H1 (cell line): ENCODE results near the gene PPID. TPM values are rescaled to one million over a fixed set of nuclear protein-coding genes. Genes with fewer than 3 reads are reported as not detected.

Experiments
- CTCF ChIA-PET: fragments of 300-600 bp; sonication (Branson Sonifier 250); formaldehyde crosslinking; loops from one replicate; lab custom pipeline; 2021; ENCODE audit not compliant: partially characterized antibody; lab: Charles Lee
- POLR2A ChIA-PET: fragments of 300-600 bp; sonication (Branson Sonifier 250); formaldehyde crosslinking; loops from one replicate; lab custom pipeline; 2021; ENCODE audit warnings: inconsistent platforms; ENCODE audit not compliant: partially characterized antibody; lab: Charles Lee
- DNase-seq, 2 experiments: peaks; one replicate each; pipeline versions ENCODE4 v3.0.0 to v3.0.0-alpha.2; 2010 to 2022; ENCODE audit warnings: low spot score in 2 of 2, low read depth in 1 of 2, mixed read lengths in 1 of 2
- FAIRE-seq: peaks from 2 replicates; lab custom pipeline; 2011; peaks lifted over from hg19 to GRCh38; lab: Jason Lieb, UNC
- H2AFZ ChIP-seq: 2 replicates; pipeline ENCODE4 v1.8.1; 2012; ENCODE audit warnings: low read length, inconsistent platforms
- H2AK5ac ChIP-seq: 2 replicates; pipeline ENCODE4 v1.6.1; 2013; ENCODE audit warnings: low read depth, low read length
- H2BK120ac ChIP-seq: replicated peaks from 2 replicates; pipeline ENCODE3; 2013; ENCODE audit warnings: low read depth, low read length, inconsistent platforms
- H2BK12ac ChIP-seq: 2 replicates; pipeline ENCODE4 v1.6.1; 2013; ENCODE audit warnings: low read depth, low read length
- H2BK15ac ChIP-seq: 2 replicates; pipeline ENCODE4 v1.6.1; 2013; ENCODE audit warnings: low read length
- H2BK20ac ChIP-seq: 2 replicates; pipeline ENCODE4 v1.6.1; 2013; ENCODE audit warnings: low read length
- H2BK5ac ChIP-seq: 2 replicates; pipeline ENCODE4 v1.6.1; 2013; ENCODE audit warnings: low read depth, low read length
- H3K14ac ChIP-seq: 2 replicates; pipeline ENCODE4 v1.6.1; 2013; ENCODE audit warnings: inconsistent platforms; ENCODE audit not compliant: insufficient read length
- H3K18ac ChIP-seq: 2 replicates; pipeline ENCODE4 v1.6.1; 2013; ENCODE audit warnings: low read length; ENCODE audit errors: extremely low read depth
- H3K23ac ChIP-seq: 2 replicates; pipeline ENCODE4 v1.6.1; 2013; ENCODE audit warnings: inconsistent platforms; ENCODE audit not compliant: insufficient read length
- H3K23me2 ChIP-seq: 2 replicates; pipeline ENCODE4 v1.6.1; 2013; ENCODE audit warnings: low read depth, low read length
- H3K27ac ChIP-seq: 2 replicates; pipeline ENCODE4 v1.6.1; 2011; ENCODE audit warnings: low read depth, low read length, inconsistent platforms
- H3K27me3 ChIP-seq, 4 experiments: replicated peaks in 1 of 4; 1 replicate in 1 of 4; 2 replicates in 3 of 4; pipeline versions ENCODE4 v1.6.1 to v1.8.1; 2011 to 2013; ENCODE audit warnings: low read length in 3 of 4, mild to moderate bottlenecking in 3 of 4, inconsistent platforms in 2 of 4, mixed read lengths in 2 of 4, moderate library complexity in 1 of 4; ENCODE audit not compliant: control insufficient read depth in 3 of 4, insufficient read depth in 3 of 4; ENCODE audit errors: extremely low read depth in 1 of 4
- H3K36me3 ChIP-seq, 4 experiments: 2 replicates each; pipeline versions ENCODE4 v1.6.1 to v1.8.1; 2011 to 2013; ENCODE audit warnings: mild to moderate bottlenecking in 4 of 4, low read length in 3 of 4, moderate library complexity in 2 of 4, control low read depth in 1 of 4, inconsistent platforms in 1 of 4; ENCODE audit not compliant: insufficient read depth in 4 of 4, control insufficient read depth in 2 of 4
- H3K4ac ChIP-seq: replicated peaks from 2 replicates; pipeline ENCODE3; 2013; ENCODE audit warnings: low read length, low read depth, mixed read lengths, inconsistent platforms; ENCODE audit not compliant: insufficient read length
- H3K4me1 ChIP-seq, 4 experiments: replicated peaks in 1 of 4; 1 replicate in 1 of 4; 2 replicates in 3 of 4; pipeline versions ENCODE4 v1.6.1 to v1.8.1; 2011 to 2013; ENCODE audit warnings: low read length in 3 of 4, inconsistent platforms in 2 of 4, mixed read lengths in 1 of 4; ENCODE audit not compliant: insufficient read depth in 4 of 4, control insufficient read depth in 3 of 4
- H3K4me2 ChIP-seq, 2 experiments: 2 replicates each; pipeline versions ENCODE4 v1.6.1 to v1.8.1; 2011 to 2013; ENCODE audit warnings: low read depth in 2 of 2, low read length in 2 of 2, control low read depth in 1 of 2, inconsistent platforms in 1 of 2, mild to moderate bottlenecking in 1 of 2; ENCODE audit not compliant: insufficient read depth in 1 of 2
- H3K4me3 ChIP-seq, 4 experiments: fragments of 200-600, 300-600 bp in 1 of 4; sonication (generic), shearing (Covaris generic), sonication (Bioruptor Twin) in 1 of 4; 2 replicates each; pipeline versions ENCODE4 v1.5.1 to v1.8.1; 2011 to 2016; ENCODE audit warnings: low read length in 4 of 4, low read depth in 3 of 4, control low read depth in 2 of 4, inconsistent platforms in 2 of 4, mild to moderate bottlenecking in 2 of 4, mixed read lengths in 1 of 4, moderate library complexity in 1 of 4; ENCODE audit not compliant: insufficient read depth in 2 of 4; ENCODE audit errors: extremely low read depth in 1 of 4
- H3K56ac ChIP-seq: replicated peaks from 2 replicates; pipeline ENCODE3; 2013; ENCODE audit warnings: low read depth, mild to moderate bottlenecking, mixed read lengths, low read length, inconsistent platforms; ENCODE audit not compliant: insufficient read length
- H3K79me1 ChIP-seq: 2 replicates; pipeline ENCODE4 v1.6.1; 2013; ENCODE audit warnings: low read depth, low read length, control low read depth
- H3K79me2 ChIP-seq, 2 experiments: 2 replicates each; pipeline versions ENCODE4 v1.6.1 to v1.8.1; 2012 to 2013; ENCODE audit warnings: low read length in 2 of 2, mild to moderate bottlenecking in 2 of 2, inconsistent platforms in 1 of 2; ENCODE audit not compliant: insufficient read depth in 2 of 2, control insufficient read depth in 1 of 2
- H3K9ac ChIP-seq, 4 experiments: replicated peaks in 1 of 4; 1 replicate in 1 of 4; 2 replicates in 3 of 4; pipeline versions ENCODE4 v1.6.1 to v1.8.1; 2011 to 2013; ENCODE audit warnings: low read depth in 3 of 4, low read length in 3 of 4, control low read depth in 2 of 4, mild to moderate bottlenecking in 2 of 4, moderate library complexity in 2 of 4, inconsistent platforms in 1 of 4; ENCODE audit errors: extremely low read depth in 1 of 4
- H3K9me3 ChIP-seq, 2 experiments: 2 replicates each; pipeline versions ENCODE4 v1.6.1 to v1.8.1; 2012 to 2013; ENCODE audit warnings: mild to moderate bottlenecking in 2 of 2, moderate library complexity in 2 of 2, control low read depth in 1 of 2, inconsistent platforms in 1 of 2, low read depth in 1 of 2, low read length in 1 of 2, mixed read lengths in 1 of 2; ENCODE audit not compliant: insufficient read depth in 2 of 2
- H4K20me1 ChIP-seq, 2 experiments: replicated peaks in 1 of 2; 2 replicates each; pipeline versions ENCODE3 to v1.8.1; 2011 to 2013; ENCODE audit warnings: inconsistent platforms in 2 of 2, low read length in 2 of 2, mild to moderate bottlenecking in 1 of 2; ENCODE audit not compliant: insufficient read depth in 2 of 2, control insufficient read depth in 1 of 2
- H4K5ac ChIP-seq: 2 replicates; pipeline ENCODE4 v1.6.1; 2013; ENCODE audit warnings: low read length, low read depth, mixed read lengths, inconsistent platforms; ENCODE audit not compliant: insufficient read length
- H4K8ac ChIP-seq: 2 replicates; pipeline ENCODE4 v1.8.0; 2013; ENCODE audit warnings: mild to moderate bottlenecking, moderate library complexity, low read length, inconsistent platforms; ENCODE audit not compliant: insufficient read depth; ENCODE audit errors: extremely low read depth
- H4K91ac ChIP-seq: replicated peaks from 2 replicates; pipeline ENCODE3; 2013; ENCODE audit warnings: low read length, mixed read lengths, inconsistent platforms; ENCODE audit not compliant: insufficient read length
- CTCF ChIP-seq, 3 experiments: IDR thresholded peaks; 1 replicate in 2 of 3; 2 replicates in 1 of 3; pipeline versions ENCODE4 v1.5.1 to v1.6.1; 2011; ENCODE audit warnings: low read length in 3 of 3, mild to moderate bottlenecking in 3 of 3, inconsistent platforms in 2 of 3, low read depth in 1 of 3, moderate library complexity in 1 of 3; ENCODE audit not compliant: insufficient read depth in 1 of 3; ENCODE audit errors: control extremely low read depth in 1 of 3
- WGBS, 2 experiments: shearing (Covaris generic) in 1 of 2; methylation state at CpG; one replicate each; pipeline versions ENCODE4 v1.1.6 to v1.1.7; 2013 to 2015; ENCODE audit warnings: low lambda C conversion rate in 2 of 2, mixed read lengths in 2 of 2, inconsistent platforms in 1 of 2, low coverage in 1 of 2, missing lambda C conversion rate in 1 of 2; ENCODE audit not compliant: insufficient replicate concordance in 2 of 2, insufficient coverage in 1 of 2, insufficient read length in 1 of 2; ENCODE audit errors: extremely low coverage in 1 of 2, missing lambda C conversion rate in 1 of 2; 5-methylcytosine and 5-hydroxymethylcytosine counted together
- polyA plus RNA-seq, 7 experiments: library from polyadenylated mRNA; depleted of rRNA in 3 of 7; stranded (reverse) in 5 of 7; unstranded in 2 of 7; fragments of >200 nt in 5 of 7; fragments of 200-250 nt in 2 of 7; gene quantifications; 1 replicate in 5 of 7; 2 replicates in 1 of 7; 4 replicates in 1 of 7; pipeline versions ENCODE4 v1.2.1 to v1.2.3, GENCODE V29; 2011 to 2013; ENCODE audit warnings: missing spikeins in 2 of 7, mixed read lengths in 2 of 7
- total RNA-seq: library from RNA; stranded (reverse); fragmentation: NEBNext Ultra II Directional; extraction: Animal tissue kit (Norgen Biotek cat#: 25700); gene quantifications from 2 replicates; pipeline ENCODE4 v1.2.1, GENCODE V29; 2021

The PPID gene
- total and polyA plus RNA-seq, 2 of the 8 experiments (the other 6 are each of a cell fraction or from before 2014, with no cell fraction given), result 20.2 to 53.2 TPM

GRCh38 chr4:158667651-158668198, 55.5 kb downstream of the PPID start:
- H4K5ac ChIP-seq, result no peak overlapping the region
- DNase-seq (no peak), FAIRE-seq (no peak)
- H2BK12ac ChIP-seq, result no peak overlapping the region
- H3K23ac ChIP-seq, result no peak overlapping the region
- 0 out of 2 replicates have a peak, but pooled peaks cover 3% of the 10 kb centered on the region for H3K79me1 ChIP-seq
- no peak overlapping the region for H2BK20ac ChIP-seq
- no peak overlapping the region for H3K4me3 ChIP-seq
- 46% methylated on average over 3 of the region's 3 CpGs; no CpG with 5 or more reads in 1 of the 2 experiments for whole genome bisulfite sequencing, 2 experiments
- H2AK5ac ChIP-seq, result no peak overlapping the region
- no peak overlapping the region for H3K27ac ChIP-seq
- ChIA-PET CTCF (interaction anchor here (0.6 to 3.4 kb wide), 5 partner anchors 10 to 796 kb away, joined by 3 to 26 read pairs (median 4); no protein-coding TSS in a partner anchor), POLR2A (no interaction called here)
- no peak overlapping the region for H2BK15ac ChIP-seq
- H3K9me3 ChIP-seq, result peaks cover 0 to 4% of the 10 kb centered on the region in 2 experiments; a peak in 1 of 4 replicates
- H3K36me3 ChIP-seq, result peaks cover 0 to 15% (median 3%) of the 10 kb centered on the region in 4 experiments; a peak in 5 of 8 replicates
- no peak overlapping the region for H3K4me2 ChIP-seq
- no peak overlapping the region for H2BK5ac ChIP-seq
- no peak overlapping the region for H3K18ac ChIP-seq
- peaks cover 11% of the 10 kb centered on the region for H3K23me2 ChIP-seq
- no peak overlapping the region for H4K8ac ChIP-seq
- H4K91ac ChIP-seq, result no peak overlapping the region
- peaks cover 0 to 1% (median under 1%) of the 10 kb centered on the region in 4 experiments; a peak in 2 of 7 replicates for H3K4me1 ChIP-seq
- no peak overlapping the region for H3K4ac ChIP-seq
- H3K9ac ChIP-seq, result no peak overlapping the region
- H2AFZ ChIP-seq, result no peak overlapping the region
- H3K14ac ChIP-seq, result no peak overlapping the region
- H2BK120ac ChIP-seq, result no peak overlapping the region
- H3K27me3 ChIP-seq, result no peaks in the 10 kb centered on the region
- no peaks in the 10 kb centered on the region for H4K20me1 ChIP-seq
- peaks cover 4 to 45% of the 10 kb centered on the region in 2 experiments for H3K79me2 ChIP-seq
- H3K56ac ChIP-seq, result no peak overlapping the region
- peak; percentile 51 to 66 (median 63) for TF ChIP-seq CTCF (IDR thresholded peaks at IDR 0.05; ENCODE audit: control extremely low read depth in 1 of 3, insufficient read depth in 1 of 3, low read depth in 1 of 3, low read length in 3 of 3)
